OCI-LY7 (cell line): ENCODE data around the gene SCN4B.

Experiments
- EZH2phosphoT487 ChIP-seq: fragments of 200-600 bp; sonication (generic); IDR thresholded peaks from 2 replicates; pipeline ENCODE4 v1.6.1; 2018; ENCODE audit warnings: low read depth, borderline replicate concordance, mild to moderate bottlenecking, mixed run types, antibody characterized with exemption, low read length, moderate library complexity, mixed read lengths
- TF ChIP-seq, protein P1 (sequence below): fragments of 200-600 bp; sonication (generic); conservative IDR thresholded peaks from 2 replicates; pipeline ENCODE4 v1.5.1; 2014; ENCODE audit warnings: mild to moderate bottlenecking, antibody characterized with exemption, low read length, moderate library complexity, mixed read lengths

GRCh38 chr11:118128310-118128709 lies 24.3 kb downstream of the SCN4B start:
- TF ChIP-seq, protein P1, sequence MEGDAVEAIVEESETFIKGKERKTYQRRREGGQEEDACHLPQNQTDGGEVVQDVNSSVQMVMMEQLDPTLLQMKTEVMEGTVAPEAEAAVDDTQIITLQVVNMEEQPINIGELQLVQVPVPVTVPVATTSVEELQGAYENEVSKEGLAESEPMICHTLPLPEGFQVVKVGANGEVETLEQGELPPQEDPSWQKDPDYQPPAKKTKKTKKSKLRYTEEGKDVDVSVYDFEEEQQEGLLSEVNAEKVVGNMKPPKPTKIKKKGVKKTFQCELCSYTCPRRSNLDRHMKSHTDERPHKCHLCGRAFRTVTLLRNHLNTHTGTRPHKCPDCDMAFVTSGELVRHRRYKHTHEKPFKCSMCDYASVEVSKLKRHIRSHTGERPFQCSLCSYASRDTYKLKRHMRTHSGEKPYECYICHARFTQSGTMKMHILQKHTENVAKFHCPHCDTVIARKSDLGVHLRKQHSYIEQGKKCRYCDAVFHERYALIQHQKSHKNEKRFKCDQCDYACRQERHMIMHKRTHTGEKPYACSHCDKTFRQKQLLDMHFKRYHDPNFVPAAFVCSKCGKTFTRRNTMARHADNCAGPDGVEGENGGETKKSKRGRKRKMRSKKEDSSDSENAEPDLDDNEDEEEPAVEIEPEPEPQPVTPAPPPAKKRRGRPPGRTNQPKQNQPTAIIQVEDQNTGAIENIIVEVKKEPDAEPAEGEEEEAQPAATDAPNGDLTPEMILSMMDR = no peak
- no peak for TF ChIP-seq EZH2phosphoT487
